K562 (cell line): ENCODE data around the gene RASD2. TPM values are rescaled to one million over a fixed set of nuclear protein-coding genes. Genes with fewer than 3 reads are reported as not detected.

Experiments used
- BCOR ChIP-seq: fragments of 450-650 bp; IDR thresholded peaks from 2 replicates; pipeline ENCODE4 v1.6.1; 2016
- CBX3 ChIP-seq, 2 experiments: IDR thresholded peaks; 1 replicate in 1 of 2; 2 replicates in 1 of 2; pipeline ENCODE4 v1.6.1; 2012; ENCODE audit warnings: inconsistent platforms in 2 of 2, low read length in 2 of 2, borderline replicate concordance in 1 of 2, control low read depth in 1 of 2
- ETS1 ChIP-seq: conservative IDR thresholded peaks from 2 replicates; pipeline ENCODE4 v1.6.1; 2011; ENCODE audit warnings: low read depth, mild to moderate bottlenecking, low read length; ENCODE audit not compliant: control insufficient read depth
- FOXM1 ChIP-seq, 2 experiments: fragments of 450-650 bp in 1 of 2; sonication (generic) in 1 of 2; formaldehyde crosslinking in 1 of 2; IDR thresholded peaks; 2 replicates each; pipeline versions ENCODE4 v1.6.1 to v1.9.0; 2017 to 2022; ENCODE audit warnings: low read depth in 2 of 2, mild to moderate bottlenecking in 2 of 2, missing genetic modification reagents in 1 of 2, moderate library complexity in 1 of 2
- MBD2 ChIP-seq: sonication (generic); IDR thresholded peaks from 2 replicates; pipeline ENCODE4 v1.6.1; 2016; ENCODE audit warnings: low read depth, borderline replicate concordance
- NFE2 ChIP-seq: IDR thresholded peaks from 2 replicates; pipeline ENCODE4 v1.6.1; 2014; ENCODE audit warnings: antibody characterized with exemption, low read depth
- SAP30 ChIP-seq: fragments of 200-600 bp; sonication (generic); IDR thresholded peaks from 2 replicates; pipeline ENCODE4 v1.6.1; 2012; ENCODE audit warnings: borderline replicate concordance, low read depth, mild to moderate bottlenecking, moderate library complexity, low read length, control low read depth, inconsistent platforms; ENCODE audit not compliant: insufficient read depth, poor library complexity, severe bottlenecking
- SIRT6 ChIP-seq: IDR thresholded peaks from one replicate; pipeline ENCODE4 v1.6.1; 2012; ENCODE audit warnings: low read depth, mild to moderate bottlenecking, control low read depth, inconsistent platforms, low read length, moderate library complexity
- TCF3 ChIP-seq: sonication (generic); formaldehyde crosslinking; IDR thresholded peaks from 2 replicates; pipeline ENCODE4 v1.4.0; 2020; ENCODE audit warnings: mild to moderate bottlenecking, missing genetic modification reagents
- TRIM24 ChIP-seq, 2 experiments: fragments of 450-650 bp; IDR thresholded peaks; 2 replicates each; pipeline ENCODE4 v1.6.1; 2016
- YY1 ChIP-seq, 3 experiments: IDR thresholded peaks; 2 replicates each; pipeline ENCODE4 v1.6.1; 2011; ENCODE audit warnings: low read length in 2 of 3, mild to moderate bottlenecking in 2 of 3, moderate library complexity in 2 of 3, borderline replicate concordance in 1 of 3, control low read depth in 1 of 3, low read depth in 1 of 3; ENCODE audit not compliant: insufficient read depth in 3 of 3, insufficient replicate concordance in 2 of 3, control insufficient read depth in 1 of 3, insufficient read length in 1 of 3; ENCODE audit errors: extremely low read depth in 1 of 3
- ZBTB40 ChIP-seq, 2 experiments: fragments of 450-650 bp in 1 of 2; sonication (generic) in 1 of 2; formaldehyde crosslinking in 1 of 2; IDR thresholded peaks; 2 replicates each; pipeline versions ENCODE4 v1.7.1 to v1.9.0; 2016 to 2022; ENCODE audit warnings: inconsistent platforms in 1 of 2, mild to moderate bottlenecking in 1 of 2, missing genetic modification reagents in 1 of 2
- ZNF354B ChIP-seq: fragments of 250-450 bp; sonication (Bioruptor Pico); IDR thresholded peaks from 2 replicates; pipeline ENCODE4 v1.4.0; 2020
- ZNF384 ChIP-seq: IDR thresholded peaks from 2 replicates; pipeline ENCODE4 v1.6.1; 2012; ENCODE audit warnings: low read depth, low read length, improper control_type of control experiment
- ZNF583 ChIP-seq: fragments of 250-450 bp; sonication (Bioruptor Pico); IDR thresholded peaks from 2 replicates; pipeline ENCODE4 v1.4.0; 2020
- ZNF778 ChIP-seq: fragments of 450-650 bp; formaldehyde crosslinking; IDR thresholded peaks from 2 replicates; pipeline ENCODE4 v1.4.0; 2020; ENCODE audit warnings: mild to moderate bottlenecking, moderate library complexity
- polyA plus RNA-seq, 8 experiments: library from polyadenylated mRNA; depleted of rRNA in 4 of 8; stranded (reverse) in 5 of 8; unstranded in 3 of 8; fragments of >200 nt; fragmentation: Nextera tagmentation in 2 of 8; fragmentation: Illumina TruSeq in 1 of 8; extraction: Ambion mirVana in 2 of 8; extraction: Trizol in 1 of 8; gene quantifications; 2 replicates each; pipeline versions ENCODE4 v1.2.1 to v1.2.3, GENCODE V29; 2011 to 2014; ENCODE audit warnings: inconsistent platforms in 1 of 8, missing spikeins in 1 of 8
- total RNA-seq, 7 experiments: library from RNA; depleted of rRNA in 6 of 7; stranded (reverse); fragments of >200 nt in 6 of 7; fragmentation: Illumina TruSeq in 2 of 7; extraction: Trizol in 2 of 7; gene quantifications; 2 replicates each; pipeline versions ENCODE4 v1.2.1 to v1.2.3, GENCODE V29; 2011 to 2021; ENCODE audit warnings: low replicate concordance in 1 of 7

RASD2 gene
- total and polyA plus RNA-seq, 9 of the 15 experiments (the other 6 are each of a cell fraction or from before 2014, with no cell fraction given), result 0.05 TPM; not detected in 8

GRCh38 chr22:35521358-35522224 is 19.0 kb upstream of the RASD2 start (continued):
- no peak for TF ChIP-seq ZBTB40 (IDR thresholded peaks at IDR 0.05)
- TF ChIP-seq ZBTB40 (CRISPR knock-in tag; IDR thresholded peaks at IDR 0.05), result no peak
- TF ChIP-seq ETS1, result no peak
- no peak for TF ChIP-seq YY1 (IDR thresholded peaks at IDR 0.05; ENCODE audit: borderline replicate concordance in 1 of 3, control insufficient read depth in 1 of 3, extremely low read depth in 1 of 3, insufficient read depth in 3 of 3, insufficient read length in 1 of 3, insufficient replicate concordance in 2 of 3, low read depth in 1 of 3, low read length in 2 of 3)
- no peak for TF ChIP-seq ZNF583 (CRISPR knock-in tag)
- peak; percentile 85 for TF ChIP-seq TCF3 (CRISPR knock-in tag)
- TF ChIP-seq SIRT6, result no peak
- TF ChIP-seq BCOR, result no peak
- TF ChIP-seq ZNF384, result no peak
- no peak for TF ChIP-seq ZNF778 (CRISPR knock-in tag)
- no peak for TF ChIP-seq SAP30
- TF ChIP-seq NFE2, result no peak
- no peak for TF ChIP-seq CBX3 (IDR thresholded peaks at IDR 0.05; ENCODE audit: borderline replicate concordance in 1 of 2, low read length in 2 of 2)
- peak; percentile 37; the same call in 1 of the 2 replicates for TF ChIP-seq FOXM1 (IDR thresholded peaks at IDR 0.05; ENCODE audit: low read depth)
- no peak for TF ChIP-seq FOXM1 (CRISPR knock-in tag; IDR thresholded peaks at IDR 0.05; ENCODE audit: low read depth)
- TF ChIP-seq TRIM24 (IDR thresholded peaks at IDR 0.05), result peak; percentile 29 to 65; a peak in 2 of 4 replicates
- no peak for TF ChIP-seq ZNF354B (CRISPR knock-in tag)
- TF ChIP-seq MBD2, result no peak
